Vagina (tissue), 2 donors: Measurements from ENCODE around the gene PRIM1.

ENCODE experiments used
- CTCF ChIP-seq, 3 experiments: fragments of 450-650 bp in 2 of 3; fragments of 200-600 bp in 1 of 3; sonication (generic) in 1 of 3; IDR thresholded peaks; one replicate each; pipeline ENCODE4 v1.5.1; 2017 to 2019; ENCODE audit warnings: antibody characterized with exemption in 3 of 3, mild to moderate bottlenecking in 2 of 3, moderate library complexity in 2 of 3
- POLR2A ChIP-seq, 2 donors: fragments of 450-650 bp; IDR thresholded peaks; one replicate each; pipeline ENCODE4 v1.6.1; 2017; ENCODE audit warnings: antibody characterized with exemption in 2 of 2, mild to moderate bottlenecking in 2 of 2, moderate library complexity in 2 of 2

GRCh38 chr12:56682323-56682722 is 69.8 kb downstream of the PRIM1 start:
- no peak for TF ChIP-seq CTCF (IDR thresholded peaks at IDR 0.05)
- no peak for TF ChIP-seq POLR2A (IDR thresholded peaks at IDR 0.05)
